GM21619 (cell line): ENCODE data around the gene ELMO2.

ENCODE experiments used
- ATAC-seq: cut with Tn5 transposase; IDR thresholded peaks from one replicate; pipeline ENCODE4 v1.9.1; 2021; ENCODE audit not compliant: unreplicated experiment

The ELMO2 gene

DNA sequence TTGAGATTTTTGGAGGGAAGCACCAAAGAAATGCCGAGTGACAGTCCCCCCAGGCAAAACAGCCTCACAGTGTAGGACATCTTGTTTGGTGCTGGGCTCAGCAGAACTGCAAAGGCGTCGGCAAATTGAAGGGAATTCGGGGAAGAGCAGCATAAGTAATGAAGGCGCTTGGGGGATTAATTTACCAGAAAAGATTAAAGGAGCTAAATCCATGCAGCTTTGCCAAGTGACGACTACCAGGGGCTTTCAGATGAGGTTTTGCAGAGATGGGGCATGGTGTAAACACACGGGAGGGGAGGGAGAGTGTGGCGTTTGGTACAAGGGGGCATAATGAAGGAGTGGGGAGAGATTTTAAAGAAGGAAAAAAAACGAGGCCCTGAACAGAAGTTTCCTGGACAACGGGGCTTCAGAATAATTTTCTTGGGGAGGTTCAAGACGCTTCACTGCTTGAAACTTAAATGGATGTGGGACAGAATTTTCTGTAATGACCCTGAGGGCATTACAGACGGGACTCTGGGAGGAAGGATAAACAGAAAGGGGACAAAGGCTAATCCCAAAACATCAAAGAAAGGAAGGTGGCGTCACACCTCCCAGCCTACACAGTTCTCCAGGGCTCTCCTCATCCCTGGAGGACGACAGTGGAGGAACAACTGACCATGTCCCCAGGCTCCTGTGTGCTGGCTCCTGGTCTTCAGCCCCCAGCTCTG lies 52.8 kb downstream of the ELMO2 start:
- ATAC-seq: no peak

DNA sequence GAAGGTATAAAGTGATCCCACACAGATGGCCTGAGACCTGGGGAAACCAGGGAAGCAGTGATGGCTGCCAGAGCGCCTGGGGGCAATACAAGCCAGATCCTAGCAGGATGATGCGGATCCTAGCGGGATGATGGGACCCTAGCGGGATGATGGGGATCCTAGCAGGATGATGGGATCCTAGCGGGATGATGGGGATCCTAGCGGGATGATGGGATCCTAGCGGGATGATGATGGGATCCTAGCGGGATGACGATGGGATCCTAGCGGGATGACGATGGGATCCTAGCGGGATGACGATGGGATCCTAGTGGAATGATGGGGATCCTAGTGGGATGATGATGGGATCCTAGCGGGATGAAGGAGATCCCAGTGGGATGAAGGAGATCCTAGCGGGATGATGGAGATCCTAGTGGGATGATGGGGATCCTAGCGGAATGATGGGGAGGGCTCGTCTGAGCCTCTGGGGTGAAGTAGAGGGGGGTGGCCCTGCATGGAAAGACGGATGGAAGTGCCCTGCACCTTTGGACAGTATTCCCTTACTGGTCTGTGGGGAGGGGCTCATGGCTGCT lies 54.0 kb downstream of the ELMO2 start:
- ATAC-seq: no peak

DNA sequence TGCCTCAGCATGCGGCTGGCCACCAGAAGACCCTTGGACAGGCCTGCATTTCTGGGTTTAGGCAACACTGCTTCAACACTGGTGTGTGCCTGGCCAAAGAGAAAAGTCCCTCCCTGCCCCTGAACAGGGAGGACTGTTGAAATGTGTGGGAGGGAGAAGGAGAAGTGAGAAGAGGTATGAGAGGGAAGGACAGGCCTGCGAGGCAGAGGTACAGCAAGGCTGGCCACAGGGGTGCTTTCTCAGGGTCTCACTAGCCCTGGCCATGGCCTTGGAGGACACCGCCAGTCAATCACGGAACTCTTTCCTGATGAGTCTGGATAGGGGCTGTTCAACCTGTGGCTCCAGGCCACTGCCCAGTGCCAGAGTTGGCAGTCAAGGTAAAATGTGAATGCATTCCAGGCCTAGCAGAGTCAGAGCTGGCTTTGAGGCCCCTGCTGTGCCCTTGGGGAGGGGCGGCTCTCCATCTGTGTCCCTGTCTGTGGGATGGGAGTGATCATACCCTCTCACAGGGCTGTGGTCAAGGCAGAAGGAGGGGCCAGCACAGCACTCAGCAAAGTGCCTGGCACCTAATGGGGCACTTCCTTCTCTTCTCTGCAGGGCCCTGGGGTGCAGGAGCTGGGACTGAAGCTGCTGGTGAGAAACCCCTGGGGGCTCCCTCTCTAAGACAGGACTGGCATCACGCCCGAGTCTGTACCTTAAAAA lies 54.9 kb downstream of the ELMO2 start:
- no peak for ATAC-seq

DNA sequence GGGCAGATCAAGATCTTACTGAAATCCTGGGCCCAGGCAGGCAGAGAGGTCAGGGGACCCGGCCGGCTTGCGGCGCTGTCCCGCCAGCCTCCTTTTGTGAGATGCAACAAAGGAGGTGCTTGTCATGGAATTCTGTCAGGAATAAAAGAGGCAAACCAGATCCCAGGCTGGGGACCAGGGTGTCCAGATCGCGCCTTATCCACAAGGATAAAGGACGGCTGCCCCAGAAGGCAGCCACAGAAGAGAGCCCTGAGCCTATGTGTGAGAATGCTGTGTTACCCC lies 55.5 kb downstream of the ELMO2 start:
- ATAC-seq: no peak

DNA sequence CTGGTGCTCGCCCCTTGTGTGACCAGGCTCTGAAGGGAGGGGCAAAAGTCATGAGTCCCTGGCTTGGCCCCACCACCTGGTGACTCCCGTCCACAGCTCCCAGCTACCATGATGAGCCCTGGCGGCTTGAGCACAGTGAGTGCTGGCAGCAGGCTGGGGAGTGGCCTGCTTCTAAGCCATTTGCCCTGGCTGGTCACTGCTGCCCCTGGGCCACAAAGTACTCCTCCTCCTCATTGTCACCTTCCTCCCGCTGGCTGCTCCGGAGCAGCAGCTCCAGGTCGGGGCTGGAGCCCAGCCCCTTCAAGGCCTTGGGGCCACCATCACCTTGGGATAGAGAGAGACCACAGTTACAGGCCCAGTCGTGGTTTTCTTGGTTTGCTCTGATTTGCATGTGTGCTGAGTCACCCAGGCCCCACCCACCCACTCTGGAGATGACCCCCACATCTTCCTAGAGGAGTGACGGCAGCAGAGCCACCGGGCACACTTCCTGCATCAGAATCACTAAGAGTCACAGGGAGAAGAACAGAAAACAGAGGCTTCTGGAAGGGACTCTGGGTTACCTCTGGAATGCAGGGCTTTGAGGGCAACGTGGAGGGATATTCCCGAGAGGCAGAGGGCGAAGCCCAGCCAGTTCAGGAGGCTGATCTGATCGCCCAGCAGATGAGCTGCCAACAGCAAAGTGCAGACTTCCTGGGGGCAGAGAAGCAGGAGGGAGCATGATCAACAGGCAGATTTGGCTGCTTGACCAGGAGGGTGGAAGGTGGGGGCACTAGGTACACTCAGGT lies 56.0 kb downstream of the ELMO2 start:
- peak; percentile 56 for ATAC-seq

DNA sequence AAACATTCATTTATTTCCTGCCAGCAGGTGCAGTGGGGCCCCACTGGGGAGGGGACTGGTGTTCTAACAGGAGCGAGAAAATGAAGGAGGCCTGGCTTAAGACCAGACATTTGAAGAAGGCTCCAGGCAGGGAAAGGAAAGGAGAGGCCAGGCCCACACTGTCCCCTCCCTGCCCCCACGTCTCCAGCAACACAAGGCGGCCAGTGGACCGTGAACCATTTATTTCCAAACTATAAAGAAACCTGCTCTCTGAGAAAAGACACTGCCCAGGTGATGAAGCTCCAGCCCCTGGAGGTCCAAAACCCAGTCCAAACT lies 56.7 kb downstream of the ELMO2 start:
- no peak for ATAC-seq

DNA sequence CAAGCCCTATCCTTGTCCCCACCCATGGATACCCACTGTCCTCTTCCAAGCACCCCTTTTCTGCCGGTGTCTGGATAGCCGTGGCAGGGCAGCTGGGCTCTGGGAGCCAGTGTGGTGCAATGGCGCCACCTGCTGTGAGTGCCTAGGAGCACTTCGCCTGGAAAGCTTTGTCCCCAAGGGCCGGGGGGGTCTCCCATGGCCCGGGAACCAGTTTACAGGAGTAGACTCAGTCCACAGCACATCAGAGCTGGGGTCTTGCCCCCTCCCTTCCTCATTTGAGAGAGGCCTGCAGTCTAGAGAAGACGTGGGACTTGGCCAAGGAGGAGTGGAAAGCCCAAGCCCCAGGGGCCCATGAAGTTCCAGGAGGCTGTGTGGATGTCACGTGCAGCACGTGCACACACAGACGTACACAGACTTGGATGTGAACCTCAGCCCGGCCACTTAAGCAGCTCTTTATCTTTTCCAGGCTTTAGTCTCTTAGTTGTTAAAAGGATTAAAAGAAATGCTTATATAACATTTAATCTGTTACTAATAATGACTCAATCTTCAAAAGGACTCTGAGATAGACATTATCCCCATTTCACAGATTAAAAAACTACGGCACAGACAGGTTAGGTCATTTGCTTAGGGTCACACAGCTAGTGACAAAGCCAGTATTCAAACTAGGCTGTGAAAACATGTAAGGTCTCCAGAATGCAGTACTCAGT lies 57.2 kb downstream of the ELMO2 start:
- no peak for ATAC-seq

DNA sequence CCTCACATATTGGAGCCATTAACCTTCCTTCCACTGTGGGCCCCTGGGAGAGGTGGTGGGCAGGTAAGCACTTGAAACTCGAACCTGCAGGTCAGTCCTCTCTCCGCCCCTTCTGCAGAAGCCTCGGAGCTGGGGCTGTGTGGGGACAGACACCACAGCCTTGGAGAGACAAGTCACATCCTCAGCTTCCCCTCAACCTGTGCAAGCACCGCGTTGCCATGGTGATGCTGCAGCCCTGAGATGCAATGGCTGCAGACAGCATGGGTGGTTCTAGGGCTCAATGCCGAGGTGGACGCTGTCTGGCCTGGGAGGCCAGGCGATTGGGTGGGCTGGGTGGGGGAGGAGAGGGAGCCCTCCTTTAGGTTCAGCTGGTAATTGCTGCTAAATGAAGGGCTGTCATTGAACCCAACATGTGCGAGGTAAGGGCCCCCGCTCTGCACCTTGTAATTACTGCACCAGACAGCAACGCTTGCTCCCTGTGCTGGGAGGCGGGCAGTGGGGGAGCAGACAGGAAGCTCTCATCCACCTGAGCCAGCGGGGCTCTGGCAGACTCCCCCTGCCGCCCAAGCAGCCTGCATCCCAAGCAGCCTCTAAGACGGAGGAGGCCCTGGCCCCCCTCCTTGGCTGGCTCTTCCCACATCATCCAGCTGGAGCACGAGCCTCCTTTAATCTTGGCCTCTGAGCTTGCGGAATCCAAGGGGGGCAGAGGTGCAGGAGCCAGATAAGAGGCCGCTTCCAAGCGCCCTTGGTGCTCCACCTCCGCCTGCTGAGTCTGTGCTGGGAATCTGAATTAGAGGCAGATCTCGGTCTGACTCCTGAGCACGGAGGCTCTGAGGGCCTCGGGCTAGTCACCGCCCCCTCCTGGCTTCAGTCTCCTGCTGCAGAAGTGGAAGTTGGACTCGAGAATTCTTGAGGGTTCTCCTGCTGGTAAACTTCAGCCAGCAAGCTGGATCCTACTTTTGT lies 58.3 kb downstream of the ELMO2 start:
- no peak for ATAC-seq

DNA sequence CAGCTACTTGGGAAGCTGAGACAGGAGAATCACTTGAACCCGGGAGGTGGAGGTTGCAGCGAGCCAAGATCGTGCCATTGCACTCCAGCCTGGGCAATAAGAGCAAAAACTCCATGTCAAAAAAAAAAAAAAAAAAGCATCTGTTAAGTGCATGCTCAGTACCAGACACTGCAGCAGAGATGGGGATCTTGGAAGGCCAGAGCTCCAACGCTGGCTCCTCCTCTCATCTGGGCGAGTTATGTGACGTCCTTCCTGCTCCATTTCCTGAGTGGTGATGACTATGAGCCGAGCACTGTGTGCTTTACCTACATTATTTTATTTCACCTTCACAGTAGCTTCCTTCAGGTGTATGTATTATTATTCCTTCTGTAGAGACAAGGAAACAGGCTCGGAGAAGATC lies 59.6 kb downstream of the ELMO2 start:
- no peak for ATAC-seq

DNA sequence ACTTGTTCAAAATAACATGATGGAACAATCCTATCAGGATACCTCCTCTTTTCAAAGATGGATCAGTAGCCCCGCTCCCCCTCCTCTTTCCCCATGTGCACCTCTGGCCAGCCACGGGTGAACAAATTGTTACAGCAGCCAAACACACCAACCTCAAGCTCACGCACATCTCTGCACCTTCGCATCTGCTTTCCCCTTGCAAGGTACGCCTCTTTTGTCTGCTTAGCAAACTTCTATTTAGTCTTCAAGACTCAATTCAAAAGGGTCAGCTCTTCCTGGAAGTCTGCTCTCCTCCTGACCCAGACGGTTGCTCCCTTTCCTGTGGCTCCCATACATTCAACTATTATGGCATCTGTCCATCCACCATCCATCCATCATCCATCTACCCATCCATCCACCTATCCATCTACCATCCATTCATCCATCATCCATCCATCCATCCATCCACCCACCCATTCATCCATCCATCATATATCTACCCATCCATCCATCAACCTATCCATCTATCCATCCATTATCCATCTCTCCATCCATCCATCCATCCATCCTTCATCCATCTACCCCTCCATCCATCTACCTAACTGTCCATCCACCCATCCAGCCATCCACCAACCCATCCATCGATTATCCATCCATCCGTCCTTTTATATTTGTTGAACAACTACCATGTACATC lies 61.8 kb downstream of the ELMO2 start:
- ATAC-seq: no peak

DNA sequence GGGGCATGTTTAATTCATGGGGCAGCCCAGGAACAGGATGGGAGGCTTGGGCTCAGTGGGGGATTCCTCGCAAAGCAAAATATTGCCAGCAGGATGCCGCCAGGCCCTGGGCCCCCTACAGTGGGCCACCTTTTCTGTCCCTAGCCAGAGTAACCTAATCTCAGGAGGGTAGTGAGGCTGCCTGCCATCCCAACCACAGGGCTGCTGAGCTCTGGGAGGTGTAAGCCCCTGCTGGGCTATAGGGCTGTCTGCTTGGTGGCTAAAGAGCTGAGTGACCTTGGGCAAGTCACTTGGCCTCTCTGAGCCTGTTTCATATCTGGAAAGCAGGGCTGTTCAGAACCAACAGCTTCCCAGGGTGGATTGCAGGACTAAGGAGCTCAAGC lies 62.4 kb downstream of the ELMO2 start:
- no peak for ATAC-seq

DNA sequence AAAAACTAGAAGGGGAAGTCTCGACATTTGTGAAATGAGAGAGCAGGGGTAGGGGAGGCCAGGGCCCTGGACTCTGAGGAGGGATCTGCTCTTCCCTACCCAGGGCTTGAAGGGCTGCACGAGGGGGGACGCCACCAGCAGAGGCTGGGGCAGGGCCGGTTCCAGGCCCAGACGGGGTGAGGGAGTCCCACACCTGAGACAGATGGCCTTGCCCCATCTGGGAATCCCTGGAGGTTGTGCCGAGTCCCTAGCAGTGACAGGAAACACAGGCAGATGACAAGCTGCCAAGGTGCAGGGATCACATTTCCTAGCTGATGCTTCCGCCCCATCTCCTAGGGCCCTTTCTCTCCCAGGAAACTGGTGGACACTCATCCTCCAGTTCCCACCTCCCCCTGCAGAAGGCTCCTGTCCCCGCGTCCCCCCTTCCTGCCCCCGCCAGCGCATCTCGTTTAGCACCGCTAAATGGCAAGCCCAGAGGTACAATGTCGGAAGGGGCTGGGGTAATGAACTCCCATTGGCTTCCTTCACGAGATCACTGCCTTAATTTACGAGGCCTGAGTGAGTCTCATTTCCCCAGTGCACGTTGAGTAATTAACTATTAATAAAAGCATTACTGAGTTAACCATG lies 63.0 kb downstream of the ELMO2 start:
- no peak for ATAC-seq

DNA sequence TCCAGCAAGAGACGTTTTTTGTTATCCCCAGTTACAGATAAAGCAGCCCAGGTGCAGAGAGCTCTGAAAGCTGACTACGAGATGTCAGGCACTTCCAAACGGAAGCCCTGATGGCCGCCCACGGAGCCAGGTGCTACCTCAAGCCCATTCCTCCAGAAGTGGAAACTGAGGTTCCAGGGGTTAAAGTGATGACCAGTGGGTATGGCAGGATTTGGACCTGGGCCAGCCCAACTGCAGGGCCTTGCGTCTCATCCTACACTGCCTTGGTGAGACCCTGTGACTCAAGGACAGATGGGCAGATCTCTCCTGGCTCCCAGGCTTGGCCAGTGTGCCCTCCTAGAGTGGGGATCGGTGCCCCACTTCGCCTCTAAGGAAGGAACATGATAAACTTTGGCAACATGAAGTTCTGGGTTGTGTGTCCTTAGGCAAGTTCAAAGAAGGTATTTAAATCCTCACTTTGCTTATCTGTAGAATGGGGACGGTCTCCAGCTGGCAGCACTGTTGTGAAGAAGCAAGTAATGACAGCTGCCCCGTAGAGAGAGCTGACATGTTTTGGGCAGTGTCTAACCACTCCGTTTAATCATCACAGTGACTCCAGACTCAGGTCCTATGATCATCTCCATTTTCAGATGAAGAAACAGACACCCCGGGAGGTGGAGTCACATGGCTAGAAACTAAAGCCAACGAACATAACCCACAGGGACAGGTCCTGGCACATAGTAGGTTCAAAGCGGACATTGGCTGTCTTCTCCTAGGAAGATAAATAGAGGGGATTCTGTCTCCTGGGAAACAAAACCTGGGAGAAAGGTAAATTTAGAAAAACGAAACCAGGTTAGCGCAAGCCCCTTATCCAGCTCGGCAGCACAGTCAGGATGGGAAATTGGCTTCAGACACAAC lies 63.7 kb downstream of the ELMO2 start:
- ATAC-seq: no peak

DNA sequence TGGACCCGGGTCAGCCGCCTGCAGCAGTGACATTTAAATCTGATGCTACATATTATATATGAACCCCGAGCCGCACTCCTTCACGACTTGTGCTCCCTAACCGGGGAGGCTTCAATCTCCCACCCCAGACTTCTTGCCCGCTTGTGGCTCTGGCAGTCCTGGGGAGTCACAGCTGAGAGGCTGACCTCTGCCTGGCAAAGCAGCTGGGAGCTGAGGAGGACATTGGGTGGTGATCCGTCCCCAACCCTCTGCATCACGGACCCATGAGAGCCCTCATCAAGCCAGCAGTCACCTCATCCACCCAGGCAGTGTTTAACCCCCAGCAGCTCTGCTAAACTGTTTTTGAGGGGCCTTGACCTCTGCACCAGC lies 64.4 kb downstream of the ELMO2 start:
- no peak for ATAC-seq

DNA sequence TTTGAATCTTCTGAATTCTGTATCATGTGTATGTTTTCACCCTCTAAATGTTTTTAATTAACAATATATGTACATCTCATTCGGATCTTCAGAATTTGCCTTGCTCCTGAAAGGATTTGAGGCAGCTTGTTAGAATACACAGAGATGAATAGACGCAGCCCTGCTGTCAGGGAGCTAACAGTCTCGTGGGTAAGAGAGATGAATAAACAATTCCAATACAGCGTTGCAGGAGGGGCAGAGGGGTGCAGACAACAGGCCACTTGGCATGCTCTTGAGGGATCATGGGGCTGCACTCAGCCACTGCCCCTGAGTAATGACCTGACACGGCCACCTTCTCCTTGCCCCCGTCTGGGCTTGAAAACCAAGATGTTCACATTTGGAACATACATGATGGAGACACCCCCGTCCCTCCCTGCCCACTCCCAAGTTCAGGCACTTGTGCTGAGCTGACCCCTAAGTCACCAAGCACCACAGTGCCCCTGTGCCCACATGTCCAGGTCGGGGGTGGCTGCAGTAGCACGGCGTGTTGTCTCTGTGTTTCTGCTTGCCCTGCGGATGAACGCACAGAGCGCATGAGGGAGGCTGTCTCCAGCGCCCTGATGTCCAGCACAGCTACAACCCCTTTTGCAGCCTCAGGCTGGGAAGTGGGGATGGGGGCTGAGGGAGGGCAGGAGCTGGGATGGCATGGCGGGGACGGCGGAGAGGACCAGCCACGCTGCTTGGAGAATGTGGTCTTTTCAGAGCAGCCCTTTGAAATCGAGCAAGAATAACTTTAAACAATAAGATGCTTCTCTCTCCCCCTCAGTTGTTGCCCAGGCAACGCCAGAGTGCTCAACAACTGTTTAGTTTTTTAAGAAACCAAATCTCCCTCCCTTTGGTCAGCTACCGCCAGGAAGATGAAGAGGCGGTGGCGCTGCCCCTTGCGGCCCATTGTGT lies 65.1 kb downstream of the ELMO2 start:
- ATAC-seq: no peak

DNA sequence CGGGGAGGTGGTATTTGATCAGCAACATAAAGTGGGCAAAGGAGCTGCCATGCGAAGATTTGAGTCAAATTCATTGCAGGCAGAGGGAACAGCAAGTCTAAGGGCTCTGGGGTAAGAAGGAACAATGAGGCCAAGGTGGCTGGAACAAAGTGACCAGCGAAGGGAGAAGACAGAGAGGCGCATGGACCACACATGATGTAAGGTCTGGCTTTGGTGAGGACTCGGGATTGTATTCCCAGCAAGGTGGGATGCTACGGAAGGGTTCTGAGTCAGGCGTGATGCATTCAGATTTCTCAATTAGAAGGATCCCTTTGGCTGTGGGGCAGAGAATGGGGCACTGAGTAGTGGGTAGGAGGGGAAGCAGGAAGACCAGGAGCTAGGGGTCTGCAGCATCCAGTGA lies 67.4 kb downstream of the ELMO2 start:
- ATAC-seq: no peak

DNA sequence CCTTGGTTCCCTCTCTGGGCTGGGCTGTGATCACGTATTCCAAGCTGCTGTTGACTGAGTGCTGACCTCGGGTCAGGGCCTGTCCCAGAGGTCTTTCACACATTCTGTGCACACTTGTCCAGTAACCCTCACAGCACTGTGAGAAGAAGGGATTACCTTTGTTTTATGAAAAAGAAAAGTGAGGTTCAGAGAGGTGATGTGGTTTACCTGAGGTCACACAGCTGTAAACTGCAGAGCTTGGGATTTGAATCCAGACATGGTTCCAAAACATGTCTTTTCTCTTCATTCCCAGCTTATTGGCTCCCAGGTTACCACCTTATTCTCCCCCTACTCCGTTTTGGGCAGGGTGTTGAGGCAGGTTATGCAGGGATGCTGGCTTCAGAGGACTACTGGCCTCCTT lies 69.7 kb downstream of the ELMO2 start:
- ATAC-seq: no peak
